ENCODE data around the gene PIH1D1. TPM values are rescaled to one million over a fixed set of nuclear protein-coding genes. Genes with fewer than 3 reads are reported as not detected.
A peak's percentile ranks its signal among the peaks of the same experiment; 100 is the strongest.

PIH1D1 gene
- total RNA-seq, 4 donors from 2014 or later: 82.0 to 124 (median 104) TPM

GRCh38 chr19:49487277-49488045 lies 35.8 kb upstream of the PIH1D1 start, which contains the start of gene RPL13A:
RPL13A (plus strand) TSS chr19:49487608; CDS start chr19:49487630, 22 bp downstream.
- TF ChIP-seq POLR2AphosphoS5 (IDR thresholded peaks at IDR 0.05): peak; percentile 97 to 100 (median 99)
- TF ChIP-seq CTCF (IDR thresholded peaks at IDR 0.05): no peak
- TF ChIP-seq EP300 (IDR thresholded peaks at IDR 0.05): no peak
- TF ChIP-seq POLR2A (IDR thresholded peaks at IDR 0.05): peak; percentile 98 to 99
- H3K9me3 ChIP-seq: no peaks in the 10 kb centered on the region
- peak; percentile 99 to 100 for DNase-seq (ENCODE audit: low spot score in 2 of 2)
- H3K27ac ChIP-seq: peak within 1 kb of the TSS; percentile 92
- peaks cover 38% of the 10 kb centered on the region for H3K36me3 ChIP-seq
- no peaks in the 10 kb centered on the region for H3K27me3 ChIP-seq
- 2% methylated on average over 18 of the region's 57 CpGs for WGBS
- H3K4me3 ChIP-seq: peak within 1 kb of the TSS; percentile 89
- H3K4me1 ChIP-seq: peaks cover 30% of the 10 kb centered on the region

DNA sequence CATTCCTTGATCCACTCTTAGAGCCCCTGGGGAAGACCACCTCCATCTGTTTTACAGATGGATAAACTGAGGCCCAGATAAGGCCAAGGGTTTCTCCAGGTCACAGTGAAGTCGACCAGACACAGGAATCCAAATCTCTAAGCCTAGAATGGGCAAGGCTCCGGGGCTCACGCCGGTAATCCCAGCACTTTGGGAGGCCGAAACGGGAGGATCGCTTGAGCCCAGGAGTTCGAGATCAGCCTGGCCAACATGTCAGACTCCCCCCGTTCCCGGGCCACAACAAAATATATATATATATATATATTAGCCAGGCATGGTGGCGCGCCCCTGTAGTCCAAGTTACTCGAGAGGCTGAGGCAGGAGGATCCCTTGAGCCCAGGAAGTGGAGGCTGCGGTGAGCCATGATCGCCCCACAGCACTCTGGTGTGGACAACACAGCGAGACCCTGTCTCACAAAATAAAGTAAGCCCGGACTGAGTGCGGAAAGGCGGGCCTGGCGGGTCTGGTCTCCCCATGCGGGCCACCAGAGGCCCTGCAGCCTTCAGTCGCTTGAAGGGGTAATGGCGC lies 35.2 kb upstream of the PIH1D1 start:
- peak overlapping the region; percentile 89 for H3K4me3 ChIP-seq
- DNase-seq (ENCODE audit: low spot score in 2 of 2): no peak
- peak overlapping the region; percentile 34 for H3K27ac ChIP-seq
- no peaks in the 10 kb centered on the region for H3K27me3 ChIP-seq
- WGBS: 66% methylated on average over 23 of the region's 23 CpGs
- no peaks in the 10 kb centered on the region for H3K9me3 ChIP-seq
- TF ChIP-seq CTCF (IDR thresholded peaks at IDR 0.05): no peak
- no peak for TF ChIP-seq EP300 (IDR thresholded peaks at IDR 0.05)
- TF ChIP-seq POLR2AphosphoS5 (IDR thresholded peaks at IDR 0.05): no peak
- TF ChIP-seq POLR2A (IDR thresholded peaks at IDR 0.05): no peak
- H3K36me3 ChIP-seq: peaks cover 31% of the 10 kb centered on the region
- peaks cover 30% of the 10 kb centered on the region for H3K4me1 ChIP-seq

GRCh38 chr19:49486232-49486631 lies 34.6 kb upstream of the PIH1D1 start:
- 92% methylated on average over 7 of the region's 7 CpGs for WGBS
- TF ChIP-seq EP300 (IDR thresholded peaks at IDR 0.05) (no peak), POLR2AphosphoS5 (IDR thresholded peaks at IDR 0.05) (no peak), CTCF (IDR thresholded peaks at IDR 0.05) (no peak), POLR2A (IDR thresholded peaks at IDR 0.05) (no peak)
- Histone ChIP-seq H3K4me1 (peaks cover 30% of the 10 kb centered on the region), H3K9me3 (no peaks in the 10 kb centered on the region), H3K27me3 (no peaks in the 10 kb centered on the region), H3K36me3 (peaks cover 26% of the 10 kb centered on the region), H3K27ac (no peak overlapping the region), H3K4me3 (no peak overlapping the region)
- peak in 1 of 2 donors; percentile 67 for DNase-seq (ENCODE audit: low spot score in 2 of 2)

- Histone ChIP-seq H3K36me3 (peaks cover 9% of the 10 kb centered on the region), H3K27me3 (no peaks in the 10 kb centered on the region), H3K4me1 (peaks cover 2% of the 10 kb centered on the region), H3K9me3 (no peaks in the 10 kb centered on the region), H3K27ac (no peak overlapping the region), H3K4me3 (no peak overlapping the region)
- DNase-seq (ENCODE audit: low spot score in 2 of 2): no peak
- WGBS: 88% methylated on average over 7 of the region's 7 CpGs
- no peak for TF ChIP-seq POLR2A (IDR thresholded peaks at IDR 0.05)
- no peak for TF ChIP-seq EP300 (IDR thresholded peaks at IDR 0.05)
- TF ChIP-seq POLR2AphosphoS5 (IDR thresholded peaks at IDR 0.05): no peak
- no peak for TF ChIP-seq CTCF (IDR thresholded peaks at IDR 0.05)
Observed at GRCh38 chr19:49481020-49481683, 29.5 kb upstream of the PIH1D1 start.

Measured in suprapubic skin (tissue), 4 donors.